CD4-positive, CD25-positive, alpha-beta regulatory T cell (primary cell): ENCODE results near the gene KRT27. TPM values are rescaled to one million over a fixed set of nuclear protein-coding genes. Genes with fewer than 3 reads are reported as not detected.
"Not testable (repeated sequence)": the region's sequence is repeated elsewhere in the genome, so short reads cannot be mapped to it uniquely, and the experiment has no call there.

Experiments used
- ATAC-seq, 2 donors: fragments of 150-1000 bp; cut with Tn5 transposase; one replicate each; pipeline ENCODE4 v1.10.0; 2021; ENCODE audit warnings: low read depth in 2 of 2, moderate number of reproducible peaks in 2 of 2, moderate library complexity in 1 of 2
- DNase-seq, 3 donors: peaks; one replicate each; pipeline versions ENCODE4 v3.0.0 to v3.0.0-alpha.2; 2012 to 2022; ENCODE audit warnings: mixed read lengths in 1 of 3
- H3K27ac ChIP-seq: one replicate; pipeline ENCODE4 v1.7.0; 2013; ENCODE audit warnings: mild to moderate bottlenecking, low read length; ENCODE audit not compliant: insufficient read depth, poor library complexity, severe bottlenecking
- H3K27me3 ChIP-seq: one replicate; pipeline ENCODE4 v1.7.0; 2013; ENCODE audit warnings: low read length; ENCODE audit not compliant: control insufficient read depth, insufficient read depth
- H3K36me3 ChIP-seq: one replicate; pipeline ENCODE4 v1.7.0; 2013; ENCODE audit warnings: mild to moderate bottlenecking, low read length, moderate library complexity; ENCODE audit not compliant: control insufficient read depth, insufficient read depth
- H3K4me1 ChIP-seq: 2 replicates; pipeline ENCODE4 v1.7.0; 2013; ENCODE audit warnings: mild to moderate bottlenecking, low read length; ENCODE audit not compliant: insufficient read depth, control insufficient read depth, poor library complexity, severe bottlenecking
- H3K4me3 ChIP-seq: one replicate; pipeline ENCODE4 v1.7.0; 2013; ENCODE audit warnings: low read depth, mild to moderate bottlenecking, low read length, moderate library complexity
- H3K9me3 ChIP-seq, 2 experiments: 1 replicate in 1 of 2; 2 replicates in 1 of 2; pipeline ENCODE4 v1.7.0; 2013; ENCODE audit warnings: low read length in 2 of 2, mild to moderate bottlenecking in 1 of 2, moderate library complexity in 1 of 2; ENCODE audit not compliant: control insufficient read depth in 2 of 2
- H3K27ac Mint-ChIP-seq, 3 donors: one replicate each; pipeline ENCODE4 v1.8.0; 2020 to 2022; ENCODE audit warnings: mild to moderate bottlenecking in 3 of 3, mixed read lengths in 3 of 3, moderate library complexity in 2 of 3
- H3K27me3 Mint-ChIP-seq: one replicate; pipeline ENCODE4 v1.8.0; 2022; ENCODE audit warnings: mild to moderate bottlenecking, mixed read lengths
- H3K36me3 Mint-ChIP-seq: one replicate; pipeline ENCODE4 v1.8.0; 2020; ENCODE audit warnings: mixed read lengths
- H3K4me1 Mint-ChIP-seq, 4 donors: one replicate each; pipeline ENCODE4 v1.8.0; 2020 to 2022; ENCODE audit warnings: mixed read lengths in 4 of 4, mild to moderate bottlenecking in 1 of 4
- H3K4me3 Mint-ChIP-seq, 4 donors: one replicate each; pipeline ENCODE4 v1.8.0; 2020 to 2022; ENCODE audit warnings: mild to moderate bottlenecking in 4 of 4, mixed read lengths in 4 of 4, moderate library complexity in 3 of 4
- H3K9me3 Mint-ChIP-seq, 7 donors: one replicate each; pipeline ENCODE4 v1.8.0; 2020 to 2022; ENCODE audit warnings: mixed read lengths in 7 of 7, mild to moderate bottlenecking in 3 of 7, moderate library complexity in 2 of 7
- polyA plus RNA-seq, 4 donors: library from polyadenylated mRNA; unstranded; fragments of 300-500 nt; fragmentation: Illumina TruSeq; gene quantifications; one replicate each; pipeline ENCODE4 v1.2.3, GENCODE V29; 2021
- total RNA-seq: library from RNA; stranded (reverse); gene quantifications from one replicate; pipeline ENCODE4 v1.2.3, GENCODE V29; 2022

The KRT27 gene
- total and polyA plus RNA-seq, 5 donors from 2014 or later = not detected

- Mint-ChIP-seq H3K27ac (no peak overlapping the region), H3K9me3 (peaks cover 0 to 5% (median 2%) of the 10 kb centered on the region in 7 donors), H3K27me3 (peaks cover 40% of the 10 kb centered on the region), H3K4me1 (no peaks in the 10 kb centered on the region), H3K36me3 (no peaks in the 10 kb centered on the region), H3K4me3 (no peak overlapping the region)
- no peak overlapping the region for H3K4me3 ChIP-seq
- H3K27ac ChIP-seq = no peak overlapping the region
- H3K27me3 ChIP-seq = peaks cover 21% of the 10 kb centered on the region
- ATAC-seq = no peak
- H3K36me3 ChIP-seq = no peaks in the 10 kb centered on the region
- peaks cover 2 to 4% of the 10 kb centered on the region in 2 experiments for H3K9me3 ChIP-seq
- no peaks in the 10 kb centered on the region for H3K4me1 ChIP-seq
- no peak for DNase-seq
Observed at GRCh38 chr17:40750391-40750790, 32.0 kb downstream of the KRT27 start.

- ATAC-seq, H3K4me3 ChIP-seq, H3K4me3 Mint-ChIP-seq, H3K27ac Mint-ChIP-seq, H3K27ac ChIP-seq, H3K4me1 Mint-ChIP-seq, H3K4me1 ChIP-seq, DNase-seq, H3K9me3 ChIP-seq, H3K36me3 ChIP-seq, H3K36me3 Mint-ChIP-seq: not testable (repeated sequence)
- peaks cover 39% of the 10 kb centered on the region for H3K27me3 Mint-ChIP-seq
- peaks cover 0 to 11% (median 4%) of the 10 kb centered on the region in 7 donors for H3K9me3 Mint-ChIP-seq
- peaks cover 24% of the 10 kb centered on the region for H3K27me3 ChIP-seq
Observed at GRCh38 chr17:40748666-40749065, 33.7 kb downstream of the KRT27 start.

GRCh38 chr17:40738553-40738952 is 43.8 kb downstream of the KRT27 start:
- ATAC-seq (no peak), DNase-seq (no peak)
- H3K27me3 Mint-ChIP-seq = peaks cover 49% of the 10 kb centered on the region
- peaks cover 0 to 7% (median 3%) of the 10 kb centered on the region in 7 donors for H3K9me3 Mint-ChIP-seq
- no peak overlapping the region for H3K27ac Mint-ChIP-seq
- H3K27me3 ChIP-seq = peaks cover 10% of the 10 kb centered on the region
- no peak overlapping the region for H3K4me3 Mint-ChIP-seq
- no peaks in the 10 kb centered on the region for H3K4me1 ChIP-seq
- no peak overlapping the region for H3K4me3 ChIP-seq
- no peaks in the 10 kb centered on the region for H3K36me3 ChIP-seq
- no peaks in the 10 kb centered on the region for H3K4me1 Mint-ChIP-seq
- peaks cover 4% of the 10 kb centered on the region for H3K36me3 Mint-ChIP-seq
- H3K27ac ChIP-seq = no peak overlapping the region
- H3K9me3 ChIP-seq = peaks cover 0 to 5% of the 10 kb centered on the region in 2 experiments

GRCh38 chr17:40735016-40735415 is 47.3 kb downstream of the KRT27 start:
- H3K27me3 ChIP-seq = peaks cover 20% of the 10 kb centered on the region
- no peaks in the 10 kb centered on the region for H3K36me3 ChIP-seq
- H3K27me3 Mint-ChIP-seq = peaks cover 43% of the 10 kb centered on the region
- H3K36me3 Mint-ChIP-seq = no peaks in the 10 kb centered on the region
- H3K9me3 Mint-ChIP-seq = peaks cover 0 to under 1% (median 0%) of the 10 kb centered on the region in 7 donors
- ATAC-seq (no peak), DNase-seq (no peak)
- no peaks in the 10 kb centered on the region for H3K9me3 ChIP-seq
- no peak overlapping the region for H3K27ac Mint-ChIP-seq
- no peaks in the 10 kb centered on the region for H3K4me1 Mint-ChIP-seq
- H3K4me1 ChIP-seq = no peaks in the 10 kb centered on the region
- no peak overlapping the region for H3K4me3 Mint-ChIP-seq
- H3K27ac ChIP-seq = no peak overlapping the region
- no peak overlapping the region for H3K4me3 ChIP-seq

GRCh38 chr17:40734018-40734417 is 48.3 kb downstream of the KRT27 start:
- DNase-seq (no peak), ATAC-seq (no peak)
- no peak overlapping the region for H3K27ac ChIP-seq
- no peaks in the 10 kb centered on the region for H3K4me1 ChIP-seq
- no peaks in the 10 kb centered on the region for H3K36me3 ChIP-seq
- H3K4me1 Mint-ChIP-seq = no peaks in the 10 kb centered on the region
- H3K4me3 Mint-ChIP-seq = no peak overlapping the region
- peaks cover 22% of the 10 kb centered on the region for H3K27me3 ChIP-seq
- H3K27ac Mint-ChIP-seq = no peak overlapping the region
- H3K9me3 Mint-ChIP-seq = no peaks in the 10 kb centered on the region
- no peak overlapping the region for H3K4me3 ChIP-seq
- H3K9me3 ChIP-seq = no peaks in the 10 kb centered on the region
- H3K36me3 Mint-ChIP-seq = no peaks in the 10 kb centered on the region
- peaks cover 43% of the 10 kb centered on the region for H3K27me3 Mint-ChIP-seq

- Mint-ChIP-seq H3K4me3 (no peak overlapping the region), H3K27ac (no peak overlapping the region), H3K9me3 (no peaks in the 10 kb centered on the region)
Observed at GRCh38 chr17:40730970-40731369, 51.4 kb downstream of the KRT27 start.

GRCh38 chr17:40727447-40728231 is 54.7 kb downstream of the KRT27 start:
- Histone ChIP-seq H3K4me3 (no peak overlapping the region), H3K9me3 (no peaks in the 10 kb centered on the region), H3K27ac (no peak overlapping the region), H3K36me3 (no peaks in the 10 kb centered on the region), H3K4me1 (no peaks in the 10 kb centered on the region), H3K27me3 (peaks cover 25% of the 10 kb centered on the region)
- no peak for ATAC-seq
- Mint-ChIP-seq H3K27me3 (peaks cover 71% of the 10 kb centered on the region), H3K9me3 (no peaks in the 10 kb centered on the region), H3K27ac (no peak overlapping the region), H3K36me3 (no peaks in the 10 kb centered on the region), H3K4me1 (peaks cover 0 to 5% (median 2%) of the 10 kb centered on the region in 4 donors), H3K4me3 (no peak overlapping the region)
- DNase-seq = no peak

More at GRCh38 chr17:40730970-40731369, 51.4 kb downstream of the KRT27 start:
- H3K4me1 Mint-ChIP-seq = peaks cover 0 to 5% (median 2%) of the 10 kb centered on the region in 4 donors
- H3K27me3 Mint-ChIP-seq = peaks cover 58% of the 10 kb centered on the region
- peaks cover 23% of the 10 kb centered on the region for H3K27me3 ChIP-seq
- H3K27ac ChIP-seq = no peak overlapping the region
- H3K36me3 Mint-ChIP-seq = no peaks in the 10 kb centered on the region
- no peaks in the 10 kb centered on the region for H3K36me3 ChIP-seq
- no peak for DNase-seq
- no peak for ATAC-seq
- no peaks in the 10 kb centered on the region for H3K9me3 ChIP-seq
- no peak overlapping the region for H3K4me3 ChIP-seq
- H3K4me1 ChIP-seq = no peaks in the 10 kb centered on the region

GRCh38 chr17:40726919-40727318 is 55.4 kb downstream of the KRT27 start:
- no peaks in the 10 kb centered on the region for H3K9me3 ChIP-seq
- no peaks in the 10 kb centered on the region for H3K4me1 ChIP-seq
- Mint-ChIP-seq H3K9me3 (no peaks in the 10 kb centered on the region), H3K36me3 (no peaks in the 10 kb centered on the region), H3K27me3 (peaks cover 67% of the 10 kb centered on the region), H3K4me3 (no peak overlapping the region), H3K4me1 (peaks cover 0 to 5% (median 2%) of the 10 kb centered on the region in 4 donors), H3K27ac (no peak overlapping the region)
- no peaks in the 10 kb centered on the region for H3K36me3 ChIP-seq
- no peak overlapping the region for H3K27ac ChIP-seq
- ATAC-seq (no peak), DNase-seq (peak in 2 of 3 donors; percentile 9 to 23)
- peaks cover 26% of the 10 kb centered on the region for H3K27me3 ChIP-seq
- no peak overlapping the region for H3K4me3 ChIP-seq
